Transverse colon (tissue), 4 donors: Measurements from ENCODE around the gene IDNK. TPM values are rescaled to one million over a fixed set of nuclear protein-coding genes. Genes with fewer than 3 reads are reported as not detected.
"Not testable (repeated sequence)": the region's sequence is repeated elsewhere in the genome, so short reads cannot be mapped to it uniquely, and the experiment has no call there.

ENCODE experiments used
- DNase-seq: peaks from one replicate; pipeline ENCODE4 v3.0.0-alpha.2; 2019
- H3K27ac ChIP-seq, 4 donors: fragments of 200-600 bp; sonication (generic); 2 replicates each; pipeline ENCODE4 v1.5.1; 2016 to 2018; ENCODE audit warnings: inconsistent platforms in 4 of 4
- H3K27me3 ChIP-seq: fragments of 200-600 bp; sonication (generic); 2 replicates; pipeline ENCODE4 v1.5.1; 2017; ENCODE audit warnings: inconsistent platforms
- H3K36me3 ChIP-seq, 4 donors: fragments of 200-600 bp; sonication (generic); 2 replicates each; pipeline ENCODE4 v1.5.1; 2017 to 2019; ENCODE audit warnings: inconsistent platforms in 4 of 4
- H3K4me1 ChIP-seq, 4 donors: fragments of 200-600 bp; sonication (generic); 2 replicates each; pipeline ENCODE4 v1.5.1; 2017 to 2020; ENCODE audit warnings: inconsistent platforms in 4 of 4
- H3K4me3 ChIP-seq, 4 donors: fragments of 200-600 bp; sonication (generic); 1 replicate in 1 of 4; 2 replicates in 3 of 4; pipeline versions ENCODE4 v1.5.1 to v1.6.1; 2017 to 2019; ENCODE audit warnings: inconsistent platforms in 4 of 4
- H3K9me3 ChIP-seq, 2 donors: fragments of 200-600 bp; sonication (generic); 2 replicates each; pipeline ENCODE4 v1.5.1; 2017 to 2019; ENCODE audit warnings: inconsistent platforms in 2 of 2
- CTCF ChIP-seq, 5 experiments: fragments of 200-600 bp in 3 of 5; fragments of 450-650 bp in 2 of 5; sonication (generic) in 3 of 5; IDR thresholded peaks; 1 replicate in 2 of 5; 2 replicates in 3 of 5; pipeline ENCODE4 v1.5.1; 2016 to 2017; ENCODE audit warnings: antibody characterized with exemption in 5 of 5, inconsistent platforms in 3 of 5, mild to moderate bottlenecking in 2 of 5, moderate library complexity in 1 of 5
- EP300 ChIP-seq: sonication (generic); formaldehyde crosslinking; IDR thresholded peaks from one replicate; pipeline ENCODE4 v1.6.1; 2017; ENCODE audit warnings: antibody characterized with exemption, low read depth
- POLR2A ChIP-seq: fragments of 450-650 bp; IDR thresholded peaks from one replicate; pipeline ENCODE4 v1.6.1; 2016; ENCODE audit warnings: antibody characterized with exemption, mild to moderate bottlenecking, moderate library complexity
- POLR2AphosphoS5 ChIP-seq, 3 donors: sonication (generic); formaldehyde crosslinking; IDR thresholded peaks; one replicate each; pipeline ENCODE4 v1.6.1; 2016; ENCODE audit warnings: antibody characterized with exemption in 3 of 3
- WGBS, 2 donors: methylation state at CpG; one replicate each; pipeline ENCODE4 v1.1.5; 2018; ENCODE audit warnings: low coverage in 1 of 2; 5-methylcytosine and 5-hydroxymethylcytosine counted together
- in situ Hi-C, 4 donors: fragments of 200-750 bp; cut with MboI; loops; one replicate each; pipeline versions ENCODE4 v1.15.0 to v1.15.1; 2017; ENCODE audit warnings: low sequenced_read_pairs in 3 of 4, low pct_ligation_motif_present in 1 of 4, low pct_unique_long_range_greater_than_20kb in 1 of 4
- intact Hi-C: fragments of 100-400 bp; cut with DNase I; formaldehyde crosslinking; loops from one replicate; pipeline ENCODE4 v1.15.1; 2023; ENCODE audit warnings: low total_unique reads
- total RNA-seq, 4 donors: library from RNA; depleted of rRNA; stranded (reverse); fragments of >200 nt; gene quantifications; one replicate each; pipeline ENCODE4 v1.1.0, GENCODE V29; 2016

The IDNK gene
- total RNA-seq, 4 donors from 2014 or later, result 4.6 to 18.7 TPM; not detected in 2

- intact Hi-C loops (no loop called here), in situ Hi-C loops (loop anchor here in 1 of 4 donors (25.0 kb wide), 1 partner anchor 387 kb away; no protein-coding TSS in a partner anchor)
- DNase-seq, result no peak
- Histone ChIP-seq H3K27me3 (no peaks in the 10 kb centered on the region), H3K9me3 (no peaks in the 10 kb centered on the region), H3K27ac (no peak overlapping the region), H3K36me3 (no peaks in the 10 kb centered on the region), H3K4me3 (no peak overlapping the region), H3K4me1 (no peaks in the 10 kb centered on the region)
- TF ChIP-seq POLR2AphosphoS5 (IDR thresholded peaks at IDR 0.05), result no peak
- TF ChIP-seq POLR2A, result no peak
- no peak for TF ChIP-seq CTCF (IDR thresholded peaks at IDR 0.05)
- no peak for TF ChIP-seq EP300
- WGBS, 2 donors, result 80 to 81% methylated on average over 1 to 4 of the region's 4 CpGs
These were observed 23.9 kb upstream of the IDNK start for GRCh38 chr9:83599071-83599470.

- H3K9me3 ChIP-seq, result no peaks in the 10 kb centered on the region
- in situ Hi-C loops (loop anchor here in 2 of 4 donors (25.0 kb wide), 2 partner anchors 311 to 711 kb away; partner anchors contain the start of gene KIF27 (in 2 of the 2)), intact Hi-C loops (no loop called here)
- H3K4me3 ChIP-seq, result no peak overlapping the region
- no peaks in the 10 kb centered on the region for H3K4me1 ChIP-seq
- H3K27me3 ChIP-seq, result no peaks in the 10 kb centered on the region
- H3K27ac ChIP-seq, result no peak overlapping the region
- TF ChIP-seq POLR2A (no peak), CTCF (IDR thresholded peaks at IDR 0.05) (no peak), EP300 (no peak), POLR2AphosphoS5 (IDR thresholded peaks at IDR 0.05) (no peak)
- DNase-seq, result no peak
- WGBS, 2 donors, result 66 to 74% methylated on average over 2 of the region's 2 CpGs
- no peaks in the 10 kb centered on the region for H3K36me3 ChIP-seq
These were observed 21.5 kb upstream of the IDNK start for GRCh38 chr9:83601463-83601862.

- WGBS, 2 donors, result 69 to 71% methylated on average over 3 of the region's 3 CpGs
- H3K4me3 ChIP-seq, H3K4me1 ChIP-seq, DNase-seq, H3K36me3 ChIP-seq, H3K27me3 ChIP-seq, H3K9me3 ChIP-seq, H3K27ac ChIP-seq, intact Hi-C loops: not testable (repeated sequence)
- in situ Hi-C loops, result loop anchor here in 2 of 4 donors (25.0 kb wide), 2 partner anchors 305 to 705 kb away; partner anchors contain the start of gene KIF27 (in 2 of the 2)
These were observed 15.3 kb upstream of the IDNK start for GRCh38 chr9:83607620-83608019.

GRCh38 chr9:83613298-83613697 lies 9.6 kb upstream of the IDNK start:
- H3K4me1 ChIP-seq, H3K36me3 ChIP-seq, H3K9me3 ChIP-seq, DNase-seq, H3K4me3 ChIP-seq, H3K27me3 ChIP-seq, intact Hi-C loops, H3K27ac ChIP-seq: not testable (repeated sequence)
- WGBS, 2 donors, result 62 to 85% methylated on average over 3 of the region's 3 CpGs
- in situ Hi-C loops, result loop anchor here in 2 of 4 donors (25.0 kb wide), 2 partner anchors 299 to 699 kb away; partner anchors contain the start of gene KIF27 (in 2 of the 2)

GRCh38 chr9:83617299-83617698 lies 5.6 kb upstream of the IDNK start:
- no peak for DNase-seq
- Histone ChIP-seq H3K27me3 (no peaks in the 10 kb centered on the region), H3K9me3 (no peaks in the 10 kb centered on the region), H3K4me1 (peaks cover 0 to 11% (median 7%) of the 10 kb centered on the region in 4 donors), H3K27ac (no peak overlapping the region), H3K36me3 (no peaks in the 10 kb centered on the region), H3K4me3 (no peak overlapping the region)
- TF ChIP-seq CTCF (IDR thresholded peaks at IDR 0.05) (no peak), EP300 (no peak), POLR2AphosphoS5 (IDR thresholded peaks at IDR 0.05) (no peak), POLR2A (no peak)
- WGBS, 2 donors, result 88 to 100% methylated on average over 1 of the region's 1 CpG
- in situ Hi-C loops (loop anchor here in 2 of 4 donors (25.0 kb wide), 2 partner anchors 295 to 695 kb away; partner anchors contain the start of gene KIF27 (in 2 of the 2)), intact Hi-C loops (no loop called here)
